Midbrain (tissue), 1 donor: ENCODE data around the gene RGS3.
"Not testable (repeated sequence)": the region's sequence is repeated elsewhere in the genome, so short reads cannot be mapped to it uniquely, and the experiment has no call there.

Experiments used
- DNase-seq: peaks from one replicate; lab custom pipeline; 2025; lab: John Stamatoyannopoulos, UW

The RGS3 gene

GRCh38 chr9:113463418-113464285, at the start of gene RGS3:
TSS of gene RGS3 (plus strand) at chr9:113463727. CDS start at chr9:113463803, 76 bp downstream.
- peak; percentile 22 for DNase-seq

GRCh38 chr9:113416149-113416721, 47.3 kb upstream of the RGS3 start:
- no peak for DNase-seq

GRCh38 chr9:113417370-113417769, 46.2 kb upstream of the RGS3 start:
- DNase-seq: no peak

- DNase-seq: no peak
These were observed 41.8 kb upstream of the RGS3 start for GRCh38 chr9:113421726-113422125.

- no peak for DNase-seq
These were observed 38.5 kb upstream of the RGS3 start for GRCh38 chr9:113425072-113425471.

GRCh38 chr9:113426701-113427100, 36.8 kb upstream of the RGS3 start:
- DNase-seq: no peak

- DNase-seq: no peak
These were observed 35.9 kb upstream of the RGS3 start for GRCh38 chr9:113427629-113428028.

- DNase-seq: no peak
These were observed 35.4 kb upstream of the RGS3 start for GRCh38 chr9:113428062-113428615.

- DNase-seq: no peak
These were observed 32.3 kb upstream of the RGS3 start for GRCh38 chr9:113431191-113431590.

- DNase-seq: no peak
These were observed 26.6 kb upstream of the RGS3 start for GRCh38 chr9:113436728-113437515.

- DNase-seq: not testable (repeated sequence)
These were observed 25.8 kb upstream of the RGS3 start for GRCh38 chr9:113437716-113438115.

GRCh38 chr9:113444736-113445135, 18.8 kb upstream of the RGS3 start:
- DNase-seq: no peak

- DNase-seq: peak; percentile 68
These were observed 17.2 kb upstream of the RGS3 start for GRCh38 chr9:113446323-113446740.

GRCh38 chr9:113449376-113449775, 14.2 kb upstream of the RGS3 start:
- no peak for DNase-seq

- DNase-seq: no peak
These were observed 11.4 kb upstream of the RGS3 start for GRCh38 chr9:113452113-113452605.

- DNase-seq: no peak
These were observed 8.4 kb upstream of the RGS3 start for GRCh38 chr9:113454914-113455761.

GRCh38 chr9:113456235-113456634, 7.3 kb upstream of the RGS3 start:
- no peak for DNase-seq

GRCh38 chr9:113461285-113461684, 2.2 kb upstream of the RGS3 start:
- no peak for DNase-seq

- no peak for DNase-seq
These were observed 1.6 kb upstream of the RGS3 start for GRCh38 chr9:113461943-113462342.

GRCh38 chr9:113462781-113463286, 693 bp upstream of the RGS3 start:
- no peak for DNase-seq

- DNase-seq: no peak
These were observed 746 bp downstream of the RGS3 start for GRCh38 chr9:113464286-113464660.
